IMR-90 (cell line): Measurements from ENCODE around the gene CAMK2B. TPM values are rescaled to one million over a fixed set of nuclear protein-coding genes. Genes with fewer than 3 reads are reported as not detected.

Experiments
- ATAC-seq: fragments of 200-7000 bp; cut with Tn5 transposase; 2 replicates; pipeline ENCODE4 v1.9.1; 2020; ENCODE audit warnings: low read depth, mild to moderate bottlenecking, moderate library complexity
- BruUV-seq: library from RNA; stranded (reverse); fragments of 400-500 nt; replicated peaks from 2 replicates; lab custom pipeline; 2021; lab: Mats Ljungman, UMichigan
- CTCF ChIA-PET: fragments of 300-600 bp; formaldehyde crosslinking; extraction: SDS; loops from one replicate; lab custom pipeline; 2021; ENCODE audit warnings: antibody characterized with exemption; lab: Yijun Ruan, JAX
- POLR2A ChIA-PET: fragments of 300-600 bp; sonication (Branson Sonifier 250); formaldehyde crosslinking; loops from one replicate; lab custom pipeline; 2022; ENCODE audit warnings: antibody characterized with exemption; ENCODE audit not compliant: unreplicated experiment; lab: Charles Lee
- DNase-seq: peaks from one replicate; pipeline ENCODE4 v3.0.0; 2013
- H2AFZ ChIP-seq: replicated peaks from 2 replicates; pipeline ENCODE3; 2013; ENCODE audit warnings: low read length, mild to moderate bottlenecking; ENCODE audit not compliant: poor library complexity
- H2AK5ac ChIP-seq: 2 replicates; pipeline ENCODE4 v1.6.1; 2013; ENCODE audit warnings: low read depth, low read length, inconsistent platforms
- H2AK9ac ChIP-seq: replicated peaks from 2 replicates; pipeline ENCODE3; 2013; ENCODE audit warnings: mild to moderate bottlenecking, low read depth, low read length, moderate library complexity; ENCODE audit not compliant: poor library complexity
- H2BK120ac ChIP-seq: 2 replicates; pipeline ENCODE4 v1.6.1; 2013; ENCODE audit warnings: low read depth, low read length, inconsistent platforms
- H2BK15ac ChIP-seq: 3 replicates; pipeline ENCODE4 v1.6.1; 2013; ENCODE audit warnings: low read depth, low read length, inconsistent platforms
- H2BK20ac ChIP-seq: 2 replicates; pipeline ENCODE4 v1.6.1; 2013; ENCODE audit warnings: low read depth, mild to moderate bottlenecking, inconsistent platforms, low read length, moderate library complexity
- H2BK5ac ChIP-seq: 2 replicates; pipeline ENCODE4 v1.6.1; 2013; ENCODE audit warnings: mild to moderate bottlenecking, low read depth, low read length, inconsistent platforms; ENCODE audit not compliant: poor library complexity, severe bottlenecking
- H3K14ac ChIP-seq: replicated peaks from 2 replicates; pipeline ENCODE4 v1.6.1; 2013; ENCODE audit warnings: low read depth, low read length, inconsistent platforms
- H3K18ac ChIP-seq: 2 replicates; pipeline ENCODE4 v1.6.1; 2013; ENCODE audit warnings: low read depth, low read length, control low read depth
- H3K23ac ChIP-seq: 2 replicates; pipeline ENCODE4 v1.6.1; 2013; ENCODE audit warnings: low read depth, low read length, inconsistent platforms
- H3K27ac ChIP-seq: 2 replicates; pipeline ENCODE4 v1.5.1; 2013; ENCODE audit warnings: mild to moderate bottlenecking, control low read depth, low read length; ENCODE audit not compliant: insufficient read depth
- H3K27me3 ChIP-seq: 2 replicates; pipeline ENCODE4 v1.6.1; 2013; ENCODE audit warnings: low read length; ENCODE audit not compliant: control insufficient read depth, insufficient read depth
- H3K36me3 ChIP-seq: 2 replicates; pipeline ENCODE4 v1.6.1; 2013; ENCODE audit warnings: low read length, mixed read lengths; ENCODE audit not compliant: control insufficient read depth, insufficient read depth
- H3K4ac ChIP-seq: 2 replicates; pipeline ENCODE4 v1.6.1; 2013; ENCODE audit warnings: low read depth, low read length, inconsistent platforms
- H3K4me1 ChIP-seq: 2 replicates; pipeline ENCODE4 v1.6.1; 2013; ENCODE audit warnings: low read length, mixed read lengths; ENCODE audit not compliant: control insufficient read depth, insufficient read depth
- H3K4me2 ChIP-seq: 2 replicates; pipeline ENCODE4 v1.6.1; 2013; ENCODE audit warnings: low read depth, mild to moderate bottlenecking, control low read depth, low read length, moderate library complexity
- H3K4me3 ChIP-seq: 2 replicates; pipeline ENCODE4 v1.5.1; 2013; ENCODE audit warnings: low read depth, mild to moderate bottlenecking, control low read depth, low read length, moderate library complexity; ENCODE audit not compliant: insufficient read depth
- H3K56ac ChIP-seq: 2 replicates; pipeline ENCODE4 v1.6.1; 2013; ENCODE audit warnings: low read length, inconsistent platforms; ENCODE audit not compliant: insufficient read depth; ENCODE audit errors: extremely low read depth
- H3K79me1 ChIP-seq, 2 experiments: 2 replicates each; pipeline ENCODE4 v1.6.1; 2013; ENCODE audit warnings: low read length in 2 of 2, inconsistent platforms in 1 of 2, low read depth in 1 of 2
- H3K9ac ChIP-seq: 2 replicates; pipeline ENCODE4 v1.6.1; 2013; ENCODE audit warnings: low read depth, low read length, control low read depth
- H3K9me1 ChIP-seq: 2 replicates; pipeline ENCODE4 v1.6.1; 2013; ENCODE audit warnings: low read length, inconsistent platforms; ENCODE audit not compliant: insufficient read depth
- H3K9me3 ChIP-seq: 2 replicates; pipeline ENCODE4 v1.6.1; 2013; ENCODE audit warnings: low read length; ENCODE audit not compliant: control insufficient read depth, insufficient read depth
- H4K20me1 ChIP-seq: 2 replicates; pipeline ENCODE4 v1.6.1; 2013; ENCODE audit warnings: low read length, inconsistent platforms; ENCODE audit not compliant: insufficient read depth
- H4K5ac ChIP-seq: 2 replicates; pipeline ENCODE4 v1.6.1; 2013; ENCODE audit warnings: mild to moderate bottlenecking, low read depth, low read length, control low read depth
- H4K8ac ChIP-seq, 2 experiments: 2 replicates each; pipeline ENCODE4 v1.6.1; 2013; ENCODE audit warnings: low read depth in 2 of 2, low read length in 2 of 2, control low read depth in 1 of 2, inconsistent platforms in 1 of 2
- H4K91ac ChIP-seq: 2 replicates; pipeline ENCODE4 v1.6.1; 2013; ENCODE audit warnings: low read depth, low read length, inconsistent platforms; ENCODE audit not compliant: insufficient read depth
- BHLHE40 ChIP-seq: fragments of 150-350 bp; IDR thresholded peaks from 2 replicates; pipeline ENCODE4 v1.6.1; 2016; ENCODE audit warnings: mild to moderate bottlenecking, low read depth, low read length
- CTCF ChIP-seq: conservative IDR thresholded peaks from 2 replicates; pipeline ENCODE4 v1.5.1; 2012; ENCODE audit warnings: mild to moderate bottlenecking, low read depth, low read length, improper control_type of control experiment
- MAZ ChIP-seq: IDR thresholded peaks from 2 replicates; pipeline ENCODE4 v1.6.1; 2012; ENCODE audit warnings: low read depth, mild to moderate bottlenecking, low read length, improper control_type of control experiment, moderate library complexity, borderline replicate concordance
- NFE2L2 ChIP-seq: fragments of 150-350 bp; IDR thresholded peaks from 2 replicates; pipeline ENCODE4 v1.6.1; 2016; ENCODE audit warnings: low read depth, mild to moderate bottlenecking, low read length
- RAD21 ChIP-seq: IDR thresholded peaks from 2 replicates; pipeline ENCODE4 v1.6.1; 2012; ENCODE audit warnings: low read length, improper control_type of control experiment
- RCOR1 ChIP-seq: IDR thresholded peaks from 2 replicates; pipeline ENCODE4 v1.6.1; 2012; ENCODE audit warnings: mild to moderate bottlenecking, low read length, improper control_type of control experiment; ENCODE audit not compliant: insufficient replicate concordance
- RFX5 ChIP-seq: IDR thresholded peaks from 2 replicates; pipeline ENCODE4 v1.8.0; 2012; ENCODE audit warnings: low read depth, mild to moderate bottlenecking, low read length, moderate library complexity
- SMC3 ChIP-seq: fragments of 150-350 bp; IDR thresholded peaks from 2 replicates; pipeline ENCODE4 v1.6.1; 2016; ENCODE audit warnings: low read depth, mild to moderate bottlenecking, antibody characterized with exemption, low read length, moderate library complexity
- WGBS, 2 experiments: methylation state at CpG; one replicate each; pipeline versions ENCODE4 v1.1.5 to v1.1.7; 2013; ENCODE audit warnings: missing lambda C conversion rate in 2 of 2; ENCODE audit not compliant: insufficient read length in 1 of 2; ENCODE audit errors: extremely low coverage in 2 of 2; 5-methylcytosine and 5-hydroxymethylcytosine counted together
- dilution Hi-C: fragments of 300-500 bp; cut with HindIII; formaldehyde crosslinking; loops from one replicate; pipeline ENCODE4 v1.14.3; 2018; ENCODE audit warnings: low sequenced_read_pairs; ENCODE audit not compliant: unreplicated experiment
- in situ Hi-C: fragments of 300-500 bp; cut with MboI; formaldehyde crosslinking; loops from 3 replicates; pipeline ENCODE4 v1.14.3; 2019; ENCODE audit warnings: low sequenced_read_pairs, inconsistent platforms, mixed read lengths
- intact Hi-C: fragments of 100-400 bp; cut with micrococcal nuclease; formaldehyde crosslinking; loops from 2 replicates; pipeline ENCODE4 v1.10.0; 2022
- polyA plus RNA-seq, 3 experiments: library from polyadenylated mRNA; depleted of rRNA; stranded (reverse); fragments of >200 nt; gene quantifications; 2 replicates each; pipeline ENCODE4 v1.2.3, GENCODE V29; 2012; ENCODE audit warnings: low replicate concordance in 1 of 3
- total RNA-seq: library from RNA; depleted of rRNA; stranded (reverse); fragments of >200 nt; gene quantifications from 2 replicates; pipeline ENCODE4 v1.2.3, GENCODE V29; 2012

Gene CAMK2B
- total and polyA plus RNA-seq, 2 of the 4 experiments (the other 2 are of a cell fraction): 0.18 to 0.36 TPM

- Histone ChIP-seq H4K8ac (no peak overlapping the region), H2BK15ac (no peak overlapping the region), H3K79me1 (no peaks in the 10 kb centered on the region), H4K5ac (no peak overlapping the region), H3K18ac (no peak overlapping the region), H3K9ac (no peak overlapping the region), H2BK20ac (no peak overlapping the region), H3K4me1 (peaks cover 1% of the 10 kb centered on the region; the same call in 1 of the 2 replicates), H3K36me3 (no peaks in the 10 kb centered on the region), H3K9me3 (peaks cover 3% of the 10 kb centered on the region; the same call in 1 of the 2 replicates), H3K14ac (no peak overlapping the region), H3K4me2 (no peak overlapping the region), H2AFZ (peak overlapping the region; percentile 56), H2AK9ac (no peak overlapping the region), H3K27ac (no peak overlapping the region), H3K9me1 (no peaks in the 10 kb centered on the region), H3K56ac (no peak overlapping the region), H2BK5ac (no peak overlapping the region), H4K91ac (no peak overlapping the region), H3K23ac (no peak overlapping the region), H2BK120ac (no peak overlapping the region), H2AK5ac (no peak overlapping the region), H3K4ac (no peak overlapping the region), H4K20me1 (no peaks in the 10 kb centered on the region), H3K27me3 (peaks cover 11% of the 10 kb centered on the region), H3K4me3 (no peak overlapping the region)
- TF ChIP-seq NFE2L2 (no peak), RAD21 (peak; percentile 82), BHLHE40 (no peak), RFX5 (no peak), MAZ (no peak), RCOR1 (no peak), CTCF (peak; percentile 63), SMC3 (peak; percentile 73)
- peak; percentile 39 for DNase-seq
- in situ Hi-C loops (no loop called here), dilution Hi-C loops (no loop called here), intact Hi-C loops (loop anchor here (1.0 kb wide), 2 partner anchors 129 to 217 kb away; no protein-coding TSS in a partner anchor)
- CTCF ChIA-PET: interaction anchor here (0.6 to 1.1 kb wide), 5 partner anchors 8 to 221 kb away, joined by 3 to 4 read pairs (median 3); no protein-coding TSS in a partner anchor
- ATAC-seq: peak; percentile 67
- POLR2A ChIA-PET: no interaction called here
- BruUV-seq: no TSS peak
- WGBS, 2 experiments: no CpG with 5 or more reads among the region's 2 CpGs
Observed at GRCh38 chr7:44348300-44348699, 22.9 kb upstream of the CAMK2B start.
